ENCODE data around the gene MYO1F.
"Not testable (repeated sequence)": the region's sequence is repeated elsewhere in the genome, so short reads cannot be mapped to it uniquely, and the experiment has no call there.

The MYO1F gene

DNA sequence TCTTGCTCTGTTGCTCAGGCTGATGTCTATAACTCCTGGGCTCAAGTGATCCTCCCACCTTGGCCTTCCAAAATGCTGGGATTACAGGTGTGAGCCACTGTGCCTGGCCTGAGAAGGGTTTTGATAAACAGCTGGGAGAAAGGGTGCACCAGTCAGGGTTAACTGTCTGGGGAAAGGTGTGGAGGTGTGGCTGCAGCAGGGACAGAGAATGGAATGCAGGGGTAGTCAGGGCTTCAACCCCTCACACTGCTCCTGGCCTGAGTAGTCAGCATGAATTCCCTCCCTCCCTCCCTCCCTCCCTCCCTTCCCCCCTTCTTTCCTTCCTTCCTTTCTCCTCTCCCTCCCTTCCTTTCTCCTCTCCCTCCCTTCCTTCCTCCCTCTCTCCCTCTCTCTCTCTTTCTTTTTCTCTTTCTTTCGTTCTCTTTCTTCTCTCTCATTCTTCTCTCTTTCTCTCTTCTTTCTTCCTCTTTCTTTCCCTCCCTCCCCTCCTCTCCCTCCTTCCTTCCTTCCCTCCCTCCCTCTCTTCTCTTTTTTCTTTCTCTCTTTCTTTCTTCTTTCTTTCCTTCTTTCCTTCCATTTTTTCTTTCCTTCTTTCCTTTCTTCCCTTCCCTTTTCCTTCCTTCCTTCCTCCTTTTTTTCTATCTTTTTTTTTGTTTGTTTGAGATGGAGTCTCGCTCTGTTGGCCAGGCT lies 16.0 kb downstream of the MYO1F start:
- DNase-seq = no peak

DNA sequence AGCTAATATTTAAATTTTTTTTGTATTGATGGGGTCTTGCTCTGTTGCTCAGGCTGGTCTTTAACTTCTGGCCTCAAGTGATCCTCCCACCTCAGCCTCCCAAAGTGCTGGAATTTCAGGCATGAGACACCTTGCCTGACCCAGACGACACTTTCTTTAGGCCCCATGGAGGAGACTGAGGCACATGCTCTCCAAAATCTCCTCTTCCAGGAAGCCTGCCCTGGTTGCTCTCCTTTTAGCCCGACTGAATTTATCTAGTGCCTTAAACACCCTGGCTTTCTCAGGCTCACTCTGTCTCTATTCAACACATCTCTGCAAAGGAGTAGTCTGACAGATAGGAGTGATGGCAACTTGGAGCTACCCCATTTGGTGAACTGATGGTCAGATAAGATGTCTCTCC lies 18.9 kb downstream of the MYO1F start:
- no peak for DNase-seq

DNA sequence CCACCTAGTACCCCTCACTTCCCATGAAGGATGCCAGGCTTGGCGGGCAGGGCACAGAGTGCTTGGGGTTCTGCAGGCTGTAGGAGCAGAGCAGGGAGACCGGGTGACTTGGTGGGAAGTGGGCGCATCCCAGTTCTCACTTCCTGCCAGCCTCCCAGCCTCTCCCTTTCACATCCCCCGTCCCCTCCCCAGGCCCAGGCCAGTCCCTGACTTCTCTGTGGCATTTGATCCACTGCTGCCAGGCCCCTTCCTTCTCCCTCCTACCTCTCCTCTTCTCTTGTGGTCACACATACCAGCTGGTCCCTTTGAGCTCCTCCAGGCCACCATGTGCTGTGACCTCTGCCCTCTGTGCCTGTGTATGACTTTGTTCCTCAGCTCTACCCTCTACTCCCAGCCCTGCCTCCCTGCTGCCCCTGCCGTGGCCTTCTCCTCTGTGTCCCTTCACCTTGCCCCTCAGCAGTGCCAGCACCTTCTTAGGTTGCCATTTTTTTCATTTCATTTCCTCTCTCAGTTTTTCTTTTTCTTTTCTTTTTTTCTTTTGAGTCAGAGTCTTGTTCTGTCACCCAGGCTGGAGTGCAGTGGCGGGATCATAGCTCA lies 19.5 kb downstream of the MYO1F start:
- no peak for DNase-seq

DNA sequence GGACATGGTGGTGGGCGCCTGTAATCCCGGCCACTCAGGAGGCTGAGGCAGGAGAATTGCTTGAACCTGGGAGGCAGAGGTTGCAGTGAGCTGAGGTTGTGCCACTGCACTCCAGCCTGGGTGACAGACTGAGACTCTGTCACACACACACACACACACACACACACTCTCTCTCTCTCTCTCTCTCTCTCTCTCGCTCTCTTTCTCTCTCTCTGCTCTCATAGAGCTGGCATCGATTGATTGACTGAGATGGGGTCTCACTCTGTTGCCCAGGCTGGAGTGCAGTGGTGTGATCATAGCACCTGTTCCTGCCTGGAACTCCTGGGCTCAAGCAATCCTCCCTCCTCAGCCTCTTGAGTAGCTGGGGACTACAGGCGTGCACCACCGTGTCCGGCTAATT lies 23.5 kb downstream of the MYO1F start:
- DNase-seq = not testable (repeated sequence)

DNA sequence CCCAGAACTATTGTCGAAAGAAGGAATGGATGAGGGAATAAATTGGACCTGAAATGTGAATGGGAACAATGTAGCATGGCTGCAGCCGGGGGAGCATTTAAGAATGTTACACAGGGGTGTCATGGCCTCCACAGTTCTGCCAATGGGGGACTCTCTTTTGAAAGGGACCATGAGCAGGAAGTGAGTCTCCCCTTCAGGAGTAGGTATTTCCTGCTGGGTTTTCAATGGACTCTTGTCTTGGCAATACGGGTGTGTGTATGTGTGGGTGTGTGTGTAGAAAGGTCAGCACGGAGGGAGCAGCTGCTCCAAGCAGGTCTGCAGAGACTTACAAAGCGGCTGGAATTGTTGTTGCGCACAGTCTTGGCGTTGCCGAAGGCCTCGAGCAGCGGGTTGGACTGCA lies 24.4 kb downstream of the MYO1F start:
- peak; percentile 56 for DNase-seq

DNA sequence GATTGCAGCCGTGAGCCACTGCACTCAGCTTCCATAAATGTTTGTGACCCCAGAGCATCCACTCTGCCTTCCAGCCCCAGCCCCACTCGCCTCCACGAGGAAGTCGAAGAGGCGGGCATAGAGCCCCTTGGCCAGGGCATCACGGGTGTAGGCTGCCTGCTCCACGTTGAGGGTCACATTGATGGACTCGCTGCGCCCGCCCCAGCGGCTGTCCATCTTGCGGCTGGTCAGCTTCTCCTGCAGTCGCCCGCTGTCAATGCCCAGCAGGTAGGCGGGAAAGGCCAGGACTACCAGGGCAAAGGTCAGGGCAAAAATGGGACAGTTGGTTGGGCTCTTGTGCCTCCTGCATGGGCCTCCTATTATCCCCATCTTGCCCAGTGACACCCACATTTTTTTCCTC lies 27.2 kb downstream of the MYO1F start:
- DNase-seq = no peak

DNA sequence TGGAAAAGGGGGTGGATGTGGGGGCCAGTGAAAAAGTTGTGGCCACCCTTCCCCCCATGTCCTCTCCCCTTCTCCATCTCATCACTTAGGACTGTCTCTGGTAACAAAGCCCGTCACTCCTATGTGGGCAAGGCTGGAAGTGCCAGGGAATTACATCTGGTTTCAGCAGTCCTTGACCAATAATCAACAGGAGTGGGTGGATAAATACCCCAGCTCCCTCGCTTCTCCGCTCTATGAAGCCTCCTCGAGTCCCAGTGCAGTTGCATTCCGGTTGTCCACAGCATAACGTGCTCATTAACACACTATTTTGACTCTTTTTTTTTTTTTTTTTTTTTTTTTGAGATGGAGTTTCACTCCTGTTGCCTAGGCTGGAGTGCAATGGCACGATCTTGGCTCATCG lies 31.5 kb downstream of the MYO1F start:
- no peak for DNase-seq

DNA sequence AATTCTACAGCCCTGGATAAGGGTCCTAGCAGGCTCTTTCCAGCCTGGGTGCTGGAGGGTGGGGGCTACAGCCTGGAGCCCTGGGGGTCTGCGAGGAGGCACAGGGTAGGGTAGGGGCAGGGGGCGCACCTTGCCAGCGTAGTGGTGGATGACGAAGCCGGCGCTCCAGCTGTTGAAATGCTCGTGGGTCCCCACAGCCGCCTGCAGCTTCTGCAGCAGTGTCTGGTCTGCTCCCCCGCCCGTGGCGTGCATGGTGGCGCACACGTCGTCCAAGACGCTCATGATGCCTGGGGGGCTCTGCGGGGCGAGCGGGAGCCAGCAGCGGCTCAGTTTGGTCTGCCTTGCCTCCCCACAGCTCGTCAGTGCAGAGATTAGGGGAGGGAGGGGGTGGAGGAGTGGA lies 33.1 kb downstream of the MYO1F start:
- no peak for DNase-seq

DNA sequence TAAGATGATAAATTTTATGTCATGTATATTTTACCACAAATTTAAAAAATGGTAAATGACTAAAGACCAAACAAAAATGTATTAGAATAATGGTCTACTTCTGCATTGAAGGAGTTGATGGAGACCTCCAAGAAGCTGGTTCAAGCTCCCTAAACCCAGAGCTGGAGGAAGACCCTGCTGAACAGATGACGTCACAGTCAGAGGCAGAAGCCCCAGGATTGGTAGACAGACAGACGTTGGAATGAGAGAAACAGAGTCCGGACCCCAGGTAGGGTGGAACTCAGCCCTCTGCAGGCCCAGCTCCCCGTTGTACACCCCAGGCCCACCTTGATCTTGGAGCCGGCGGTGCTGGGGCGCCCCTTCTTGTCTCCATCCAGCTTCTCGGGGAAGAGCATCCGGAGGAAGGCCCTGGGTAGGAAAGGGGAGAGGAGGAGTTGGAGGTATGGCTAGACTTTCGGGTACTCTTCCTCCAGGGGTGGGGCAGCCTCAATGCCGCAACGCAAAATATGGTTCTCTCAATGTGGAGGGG lies 37.6 kb downstream of the MYO1F start:
- DNase-seq = no peak

DNA sequence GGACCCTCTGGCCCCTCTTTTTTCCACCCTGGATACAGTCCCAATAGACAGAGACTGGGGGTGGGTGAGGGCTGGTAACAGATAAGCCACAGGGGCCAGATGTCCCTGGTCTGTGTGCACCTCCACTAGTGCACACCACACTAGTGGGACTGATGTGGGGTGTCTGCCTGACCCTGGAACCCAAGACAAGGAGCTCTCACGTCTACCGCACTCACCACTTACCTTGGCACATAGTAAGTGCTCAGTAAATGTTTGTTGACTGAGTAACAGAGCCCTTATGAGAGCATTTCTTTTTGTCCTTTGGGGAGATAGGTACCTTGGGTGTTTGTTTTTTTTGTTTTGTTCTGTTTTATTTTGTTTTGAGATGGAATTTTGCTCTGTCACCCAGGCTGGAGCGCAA lies 40.1 kb downstream of the MYO1F start:
- DNase-seq = no peak

DNA sequence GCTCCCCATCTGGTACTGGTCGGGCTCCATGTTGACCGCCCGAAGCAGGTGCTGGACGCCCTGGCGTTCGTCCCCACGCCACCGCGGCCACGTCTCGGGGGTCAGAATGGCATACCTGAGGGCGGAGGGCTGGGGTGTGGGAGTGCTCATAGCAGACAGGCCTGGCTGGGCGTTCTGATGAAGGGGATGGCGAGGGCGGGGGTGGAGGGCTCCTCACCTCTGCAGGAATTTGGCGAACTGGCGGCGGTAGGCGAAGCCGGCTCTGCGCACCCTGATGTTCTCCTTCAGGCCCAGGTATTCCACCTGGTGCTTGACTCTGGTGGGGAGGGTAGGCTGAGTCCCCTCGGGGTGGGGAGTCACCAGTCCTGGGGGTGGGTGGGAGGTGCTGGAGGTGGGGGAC lies 41.0 kb downstream of the MYO1F start:
- DNase-seq = no peak

DNA sequence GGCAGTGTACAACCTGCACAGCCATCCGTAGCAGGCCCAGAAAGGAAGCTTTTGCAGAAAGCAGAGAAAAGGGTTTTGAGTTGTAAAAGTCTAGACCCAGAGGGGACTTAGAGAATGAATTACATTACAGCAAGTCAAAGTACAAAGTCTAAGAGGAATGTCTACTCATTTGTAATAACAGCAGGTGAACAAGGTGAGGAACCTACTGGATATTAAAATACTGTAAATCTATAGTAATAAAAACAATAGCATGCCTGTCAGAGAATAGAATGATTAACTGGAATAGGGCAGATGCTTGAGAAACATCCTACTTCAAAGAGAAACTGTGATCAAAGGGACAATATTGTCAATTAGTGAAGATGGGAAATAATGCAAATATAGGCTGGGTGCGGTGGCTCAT lies 45.0 kb downstream of the MYO1F start:
- DNase-seq = no peak

DNA sequence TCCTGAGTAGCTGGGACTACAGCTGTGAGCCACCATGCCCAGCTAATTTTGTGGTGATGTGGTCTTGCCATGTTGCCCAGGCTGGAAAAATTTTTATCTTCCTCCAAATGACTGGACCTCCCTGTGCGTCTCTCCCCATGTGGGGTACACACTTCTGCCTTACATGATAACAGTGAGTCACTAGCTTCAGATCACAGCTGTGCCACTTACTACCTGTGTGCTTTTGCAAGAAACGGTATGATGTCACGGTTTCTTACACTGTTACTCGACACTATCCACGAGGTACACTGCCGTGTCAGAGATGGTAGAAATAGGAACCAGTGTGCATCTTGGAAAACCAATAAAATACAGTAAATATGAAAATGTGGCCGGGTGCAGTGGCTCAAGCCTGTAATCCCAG lies 45.8 kb downstream of the MYO1F start:
- DNase-seq = peak; percentile 8

DNA sequence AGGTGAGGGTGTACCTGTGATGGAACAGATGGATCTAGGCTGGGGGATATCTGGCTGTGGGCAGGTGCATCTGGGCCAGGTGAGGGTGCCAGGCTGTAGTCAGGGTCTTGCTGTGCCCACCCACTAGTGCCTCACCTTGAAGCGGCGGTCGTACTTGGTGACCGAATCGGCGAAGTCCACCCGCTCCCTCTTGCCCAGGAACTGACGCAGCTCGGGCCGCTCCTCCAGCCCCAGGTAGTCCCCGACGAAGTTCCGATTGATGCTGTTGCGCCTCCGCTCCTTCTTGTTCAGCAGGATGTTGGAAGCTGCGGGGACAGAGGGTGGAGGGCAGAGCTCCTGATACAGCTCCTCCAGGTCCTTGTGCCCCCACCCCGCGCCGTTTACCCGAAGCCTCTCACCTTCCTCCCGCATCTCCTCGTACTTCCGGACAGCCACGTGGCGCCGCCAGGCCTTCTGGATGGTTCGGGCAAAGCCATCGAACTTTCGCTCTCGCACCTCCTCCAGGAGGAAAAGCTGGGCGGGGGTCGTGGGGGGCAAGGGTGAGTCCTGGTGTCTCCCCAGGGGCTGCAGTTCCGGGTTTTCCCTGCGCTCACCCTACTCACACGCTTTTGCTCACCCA lies 47.1 kb downstream of the MYO1F start:
- no peak for DNase-seq

DNA sequence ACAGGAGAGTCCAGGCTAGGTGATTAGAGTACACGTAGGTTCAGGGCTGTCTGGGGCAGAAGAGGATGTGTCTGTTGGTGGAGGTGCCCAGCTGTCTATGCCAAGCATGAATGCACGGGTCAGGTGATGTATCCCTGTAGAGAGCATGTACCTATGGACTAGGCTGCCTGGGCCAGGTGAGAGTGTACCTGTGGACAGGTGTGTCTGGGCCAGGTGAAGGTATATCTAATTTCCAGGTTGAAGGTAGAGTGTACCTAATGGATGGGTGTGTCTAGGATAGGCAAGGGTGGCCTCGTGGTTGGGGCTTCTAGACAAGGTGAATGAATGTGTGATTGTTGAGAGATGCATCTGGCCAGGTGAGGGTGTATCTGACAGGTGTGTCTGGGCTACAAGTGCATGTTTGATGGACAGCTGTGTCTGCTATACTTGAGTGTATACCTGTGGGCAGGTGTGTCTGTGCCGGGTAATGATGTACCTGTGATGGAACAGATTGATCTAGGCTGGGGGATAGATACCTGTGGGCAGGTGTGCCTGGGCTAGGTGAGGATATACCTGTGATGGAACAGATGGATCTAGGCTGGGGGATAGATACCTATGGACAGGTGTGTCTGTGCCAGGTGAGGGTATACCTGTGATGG lies 47.8 kb downstream of the MYO1F start:
- no peak for DNase-seq

DNA sequence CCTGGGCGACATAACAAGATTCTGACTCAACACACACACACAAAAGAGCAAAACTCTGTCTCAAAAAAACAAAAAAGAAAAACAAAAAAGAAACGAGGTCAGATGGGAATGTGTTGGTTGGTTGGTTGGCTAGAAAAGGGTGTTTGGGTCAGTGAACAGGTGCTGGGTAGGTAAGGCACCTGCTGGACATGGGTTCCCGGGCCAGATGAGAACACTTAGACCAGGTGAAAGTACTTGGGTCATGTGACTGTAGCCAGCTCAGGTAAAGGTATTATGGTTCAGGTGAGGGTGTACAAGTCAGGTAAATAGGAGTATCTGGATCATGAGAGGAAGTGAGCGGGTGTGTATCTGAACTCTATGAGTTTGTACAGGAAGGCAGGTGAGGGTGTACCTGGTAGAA lies 48.7 kb downstream of the MYO1F start:
- DNase-seq = no peak

DNA sequence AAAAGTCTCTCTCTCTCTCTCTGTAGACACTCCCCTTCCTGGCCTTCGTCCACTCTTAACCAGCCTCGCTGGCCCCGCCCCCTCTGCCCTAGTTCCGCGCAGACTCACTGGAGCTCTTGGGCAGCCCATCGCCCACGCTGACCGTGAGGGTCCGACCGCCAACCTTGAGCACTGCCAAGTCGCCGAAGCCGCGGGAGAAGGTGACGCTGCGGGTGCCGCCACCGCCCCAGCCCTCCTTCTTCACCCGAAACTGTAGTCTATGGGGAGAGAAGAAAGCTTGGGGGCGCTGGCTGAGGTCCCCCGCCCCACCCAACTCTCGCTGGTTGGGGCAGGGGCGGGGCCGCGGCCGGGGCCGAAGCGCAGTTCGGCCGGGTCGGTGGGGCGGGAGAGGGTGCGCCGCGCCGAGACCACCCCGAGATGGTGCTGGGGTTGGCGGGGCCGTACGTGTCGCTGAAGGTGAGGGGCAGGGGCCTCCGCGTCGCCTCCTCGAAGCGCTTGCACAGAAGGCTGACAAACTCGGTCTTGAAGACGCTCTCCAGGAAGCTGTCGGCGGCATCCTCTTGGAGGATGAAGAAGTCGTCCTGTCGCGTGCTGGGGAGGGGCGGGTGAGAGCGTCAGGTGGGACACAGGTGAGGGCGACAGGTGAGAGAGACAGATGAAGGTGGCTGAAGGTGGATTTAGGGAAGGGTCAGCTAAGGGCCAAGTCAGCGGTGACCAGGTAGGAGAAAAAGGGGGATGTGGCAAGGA lies 50.7 kb downstream of the MYO1F start:
- DNase-seq = peak; percentile 28

DNA sequence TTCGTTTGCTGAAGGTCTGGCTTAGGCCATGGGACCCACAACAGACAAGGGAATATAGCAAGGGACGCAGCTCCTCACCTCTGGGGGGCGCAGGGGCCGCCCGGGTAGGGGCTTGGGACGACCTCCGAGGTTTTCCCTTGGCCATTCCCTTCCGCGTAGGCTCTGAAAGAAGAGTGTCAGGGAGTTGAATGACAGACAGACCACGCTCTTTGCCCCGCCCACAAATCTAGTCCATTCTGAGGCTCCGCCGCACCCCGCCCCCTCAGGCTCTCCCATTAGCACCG lies 51.9 kb downstream of the MYO1F start:
- DNase-seq = no peak

DNA sequence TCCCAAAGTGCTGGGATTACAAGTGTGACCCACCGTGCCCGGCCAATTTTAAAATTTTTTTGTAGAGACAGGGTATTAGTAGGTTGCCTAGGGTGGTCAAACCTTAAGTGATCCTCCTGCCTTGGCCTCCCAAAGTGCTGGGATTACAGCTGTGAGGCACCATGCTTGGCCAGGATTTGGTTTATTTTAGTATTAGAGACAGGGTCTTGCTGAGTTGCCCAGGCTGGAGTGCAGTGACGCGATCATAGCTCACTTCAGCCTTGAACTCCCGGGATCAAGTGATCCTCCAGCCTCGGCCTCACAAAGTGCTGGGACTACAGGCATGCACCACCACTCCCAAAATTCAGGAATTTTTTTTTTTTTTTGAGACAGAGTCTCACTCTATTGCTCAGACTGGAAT lies 57.9 kb downstream of the MYO1F start:
- no peak for DNase-seq

DNA sequence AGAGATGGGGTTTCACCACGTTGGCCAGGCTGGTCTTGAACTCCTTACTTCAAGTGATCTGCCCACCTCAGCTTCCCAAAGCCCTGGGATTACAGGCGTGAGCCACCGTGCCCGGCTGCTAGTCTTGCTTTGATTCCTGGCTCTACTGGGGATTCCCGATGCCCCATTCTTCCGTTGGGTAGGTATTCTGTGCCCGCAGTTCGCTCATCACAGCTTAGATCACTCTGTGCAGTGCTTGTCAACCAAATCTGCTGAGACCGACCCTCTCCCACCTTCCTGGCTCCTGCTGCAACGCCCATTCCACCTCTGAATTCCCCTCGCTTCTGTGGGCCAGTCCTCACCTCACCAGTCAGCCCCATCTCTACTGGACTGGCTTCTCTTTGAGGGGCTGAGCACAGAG lies 58.7 kb downstream of the MYO1F start:
- no peak for DNase-seq

DNA sequence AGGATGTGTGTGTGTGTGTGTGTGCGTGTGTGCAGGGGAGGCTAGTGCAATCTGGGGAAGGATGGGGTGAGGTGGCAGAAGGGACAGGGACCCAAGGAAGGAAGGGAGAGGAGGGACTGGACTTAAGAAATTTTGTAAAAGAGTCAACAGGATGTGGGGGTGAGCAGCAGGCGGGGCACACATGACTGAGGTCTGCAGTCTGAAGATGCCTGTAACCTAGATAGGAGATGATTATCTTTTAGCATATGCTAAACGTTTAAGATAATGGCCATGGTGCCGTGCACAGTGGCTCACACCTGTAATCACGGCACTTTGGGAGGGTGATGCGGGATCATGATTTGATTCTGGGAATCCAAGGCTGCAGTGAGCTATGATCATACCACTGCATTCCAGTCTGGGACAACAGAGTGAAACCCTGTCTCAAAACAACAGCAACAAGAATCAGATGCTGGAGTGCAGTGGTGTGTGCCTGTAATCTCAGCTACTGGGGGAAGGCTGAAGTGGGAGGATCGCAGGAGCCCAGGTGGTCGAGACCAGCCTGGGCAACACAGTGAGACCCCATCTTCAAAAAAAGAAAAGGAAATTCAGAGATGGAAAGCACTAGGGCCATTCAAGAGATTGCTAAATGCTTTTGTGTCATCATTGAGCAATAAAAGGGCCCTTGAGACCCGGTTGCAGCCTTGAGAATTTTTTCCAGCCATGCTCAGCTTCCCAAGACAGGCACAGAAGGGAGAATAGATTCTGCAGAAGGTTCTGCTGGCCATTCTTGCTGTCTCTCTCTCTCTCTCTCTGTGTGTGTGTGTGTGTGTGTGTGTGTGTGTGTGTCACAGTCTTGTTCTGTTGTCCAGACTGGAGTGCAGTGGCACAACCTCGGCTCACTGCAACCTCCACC lies 59.4 kb downstream of the MYO1F start:
- peak; percentile 28 for DNase-seq

DNA sequence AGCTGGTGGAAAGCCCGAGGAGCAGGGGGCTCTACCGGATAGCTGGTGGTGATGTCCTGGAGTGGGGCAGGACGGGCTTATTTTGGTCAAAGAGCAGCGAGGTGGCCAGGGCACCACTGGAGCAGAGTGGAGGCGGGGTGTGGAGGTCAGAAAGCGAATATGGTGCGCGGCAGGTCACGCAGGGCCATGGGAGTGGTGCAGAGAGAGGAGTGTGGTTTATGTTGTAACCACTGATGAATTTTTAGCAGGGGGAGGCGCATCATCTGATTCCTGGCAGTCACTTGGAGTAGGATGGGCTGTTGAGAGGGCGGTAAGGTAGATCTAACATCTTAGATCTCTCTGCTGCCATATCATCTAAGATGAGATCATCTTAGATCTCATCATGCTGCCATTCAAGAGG lies 61.9 kb downstream of the MYO1F start:
- peak; percentile 46 for DNase-seq
